Measurements from ENCODE around the gene GAL3ST3. TPM values are rescaled to one million over a fixed set of nuclear protein-coding genes. Genes with fewer than 3 reads are reported as not detected.

GAL3ST3 gene
- total and polyA plus RNA-seq, 2 donors (not counting 1 experiment from before 2014, with no cell fraction given), result not detected

GRCh38 chr11:66051766-66052663, 3.1 kb upstream of the GAL3ST3 start, which contains the start of gene SF3B2:
Gene SF3B2 (plus strand): TSS chr11:66052364. CDS start chr11:66052385, 21 bp downstream.
- Histone ChIP-seq H3K36me3 (ENCODE audit: control insufficient read depth, insufficient read depth, low read length) (peaks cover 7% of the 10 kb centered on the region), H3K27me3 (ENCODE audit: control insufficient read depth, insufficient read depth, low read length) (peaks cover 3% of the 10 kb centered on the region), H3K9ac (ENCODE audit: insufficient read depth, low read length) (peak within 1 kb of the TSS; percentile 98), H3K9me3 (ENCODE audit: control insufficient read depth, insufficient read depth, low read depth, low read length) (no peaks in the 10 kb centered on the region), H3K4me3 (replicated peaks in 1 of 4; ENCODE audit: control extremely low read depth in 1 of 4, insufficient read depth in 1 of 4, low read depth in 3 of 4, low read length in 4 of 4) (peak within 1 kb of the TSS; percentile 71 to 98 (median 89)), H3K27ac (ENCODE audit: insufficient read depth, low read length) (peak within 1 kb of the TSS; percentile 94), H2AFZ (ENCODE audit: low read length) (peak within 1 kb of the TSS; percentile 87), H4K20me1 (ENCODE audit: control insufficient read depth, extremely low read depth, insufficient read depth, low read length) (no peaks in the 10 kb centered on the region), H3K4me2 (ENCODE audit: extremely low read depth, insufficient read depth, low read length) (peak within 1 kb of the TSS; percentile 72), H3K4me1 (ENCODE audit: control insufficient read depth, extremely low read depth, insufficient read depth, low read length) (peaks cover 4% of the 10 kb centered on the region), H3K79me2 (ENCODE audit: control insufficient read depth, insufficient read depth, low read length) (peaks cover 29% of the 10 kb centered on the region)
- DNase-seq (ENCODE audit: low read depth in 2 of 2), result peak; percentile 98 to 99
- no peak for TF ChIP-seq EZH2 (IDR thresholded peaks at IDR 0.05; ENCODE audit: low read length, missing control alignments)
- TF ChIP-seq, protein P1, sequence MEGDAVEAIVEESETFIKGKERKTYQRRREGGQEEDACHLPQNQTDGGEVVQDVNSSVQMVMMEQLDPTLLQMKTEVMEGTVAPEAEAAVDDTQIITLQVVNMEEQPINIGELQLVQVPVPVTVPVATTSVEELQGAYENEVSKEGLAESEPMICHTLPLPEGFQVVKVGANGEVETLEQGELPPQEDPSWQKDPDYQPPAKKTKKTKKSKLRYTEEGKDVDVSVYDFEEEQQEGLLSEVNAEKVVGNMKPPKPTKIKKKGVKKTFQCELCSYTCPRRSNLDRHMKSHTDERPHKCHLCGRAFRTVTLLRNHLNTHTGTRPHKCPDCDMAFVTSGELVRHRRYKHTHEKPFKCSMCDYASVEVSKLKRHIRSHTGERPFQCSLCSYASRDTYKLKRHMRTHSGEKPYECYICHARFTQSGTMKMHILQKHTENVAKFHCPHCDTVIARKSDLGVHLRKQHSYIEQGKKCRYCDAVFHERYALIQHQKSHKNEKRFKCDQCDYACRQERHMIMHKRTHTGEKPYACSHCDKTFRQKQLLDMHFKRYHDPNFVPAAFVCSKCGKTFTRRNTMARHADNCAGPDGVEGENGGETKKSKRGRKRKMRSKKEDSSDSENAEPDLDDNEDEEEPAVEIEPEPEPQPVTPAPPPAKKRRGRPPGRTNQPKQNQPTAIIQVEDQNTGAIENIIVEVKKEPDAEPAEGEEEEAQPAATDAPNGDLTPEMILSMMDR (conservative IDR thresholded peaks at IDR 0.05 in 1 of 2, IDR thresholded peaks at IDR 0.05 in 1 of 2; ENCODE audit: low read depth in 1 of 2, low read length in 2 of 2), result no peak

GRCh38 chr11:66051371-66051765, 2.4 kb upstream of the GAL3ST3 start:
- Histone ChIP-seq H3K27ac (ENCODE audit: insufficient read depth, low read length) (peak overlapping the region; percentile 94), H3K4me1 (ENCODE audit: control insufficient read depth, extremely low read depth, insufficient read depth, low read length) (peaks cover 4% of the 10 kb centered on the region), H4K20me1 (ENCODE audit: control insufficient read depth, extremely low read depth, insufficient read depth, low read length) (no peaks in the 10 kb centered on the region), H3K9me3 (ENCODE audit: control insufficient read depth, insufficient read depth, low read depth, low read length) (no peaks in the 10 kb centered on the region), H3K4me2 (ENCODE audit: extremely low read depth, insufficient read depth, low read length) (peak overlapping the region; percentile 71), H3K4me3 (replicated peaks in 1 of 4; ENCODE audit: control extremely low read depth in 1 of 4, insufficient read depth in 1 of 4, low read depth in 3 of 4, low read length in 4 of 4) (peak overlapping the region; percentile 63 to 98 (median 76)), H3K36me3 (ENCODE audit: control insufficient read depth, insufficient read depth, low read length) (peaks cover 6% of the 10 kb centered on the region), H3K27me3 (ENCODE audit: control insufficient read depth, insufficient read depth, low read length) (peaks cover 9% of the 10 kb centered on the region), H3K9ac (ENCODE audit: insufficient read depth, low read length) (peak overlapping the region; percentile 98), H2AFZ (ENCODE audit: low read length) (peak overlapping the region; percentile 70), H3K79me2 (ENCODE audit: control insufficient read depth, insufficient read depth, low read length) (peaks cover 29% of the 10 kb centered on the region)
- DNase-seq (ENCODE audit: low read depth in 2 of 2), result no peak
- TF ChIP-seq EZH2 (IDR thresholded peaks at IDR 0.05; ENCODE audit: low read length, missing control alignments), result no peak
- TF ChIP-seq, protein P1 (conservative IDR thresholded peaks at IDR 0.05 in 1 of 2, IDR thresholded peaks at IDR 0.05 in 1 of 2; ENCODE audit: low read depth in 1 of 2, low read length in 2 of 2), result no peak

GRCh38 chr11:66050581-66051231, 1.7 kb upstream of the GAL3ST3 start:
- Histone ChIP-seq H3K27ac (ENCODE audit: insufficient read depth, low read length) (peak overlapping the region; percentile 94), H3K79me2 (ENCODE audit: control insufficient read depth, insufficient read depth, low read length) (peaks cover 28% of the 10 kb centered on the region), H3K4me2 (ENCODE audit: extremely low read depth, insufficient read depth, low read length) (no peak overlapping the region), H4K20me1 (ENCODE audit: control insufficient read depth, extremely low read depth, insufficient read depth, low read length) (no peaks in the 10 kb centered on the region), H3K9ac (ENCODE audit: insufficient read depth, low read length) (no peak overlapping the region), H2AFZ (ENCODE audit: low read length) (peak overlapping the region; percentile 57), H3K36me3 (ENCODE audit: control insufficient read depth, insufficient read depth, low read length) (peaks cover 6% of the 10 kb centered on the region), H3K4me3 (replicated peaks in 1 of 4; ENCODE audit: control extremely low read depth in 1 of 4, insufficient read depth in 1 of 4, low read depth in 3 of 4, low read length in 4 of 4) (no peak overlapping the region), H3K4me1 (ENCODE audit: control insufficient read depth, extremely low read depth, insufficient read depth, low read length) (peaks cover 4% of the 10 kb centered on the region), H3K9me3 (ENCODE audit: control insufficient read depth, insufficient read depth, low read depth, low read length) (no peaks in the 10 kb centered on the region), H3K27me3 (ENCODE audit: control insufficient read depth, insufficient read depth, low read length) (peaks cover 12% of the 10 kb centered on the region)
- DNase-seq (ENCODE audit: low read depth in 2 of 2), result no peak
- TF ChIP-seq, protein P1 (conservative IDR thresholded peaks at IDR 0.05 in 1 of 2, IDR thresholded peaks at IDR 0.05 in 1 of 2; ENCODE audit: low read depth in 1 of 2, low read length in 2 of 2), result no peak
- no peak for TF ChIP-seq EZH2 (IDR thresholded peaks at IDR 0.05; ENCODE audit: low read length, missing control alignments)
